PC-3 (cell line): ENCODE results near the gene EBF4. TPM values are rescaled to one million over a fixed set of nuclear protein-coding genes. Genes with fewer than 3 reads are reported as not detected.

Experiments used
- ATAC-seq: fragments of 200-7000 bp; cut with Tn5 transposase; 2 replicates; pipeline ENCODE4 v1.9.1; 2020; ENCODE audit warnings: mild to moderate bottlenecking, moderate library complexity
- BruUV-seq: library from RNA; stranded (reverse); fragments of 400-500 nt; replicated peaks from 2 replicates; lab custom pipeline; 2021; lab: Mats Ljungman, UMichigan
- CTCF ChIA-PET: fragments of 300-600 bp; sonication (Branson Sonifier 250); formaldehyde crosslinking; loops from one replicate; lab custom pipeline; 2022; ENCODE audit warnings: antibody characterized with exemption; lab: Charles Lee
- POLR2A ChIA-PET: fragments of 300-600 bp; sonication (Branson Sonifier 250); formaldehyde crosslinking; loops from one replicate; lab custom pipeline; 2022; ENCODE audit warnings: antibody characterized with exemption; ENCODE audit not compliant: unreplicated experiment; lab: Charles Lee
- DNase-seq: peaks from one replicate; pipeline ENCODE4 v3.0.0-alpha.2; 2015
- H2AFZ ChIP-seq: fragments of 300-600 bp; sonication (generic); 2 replicates; pipeline ENCODE4 v1.6.0; 2016; ENCODE audit warnings: antibody characterized with exemption, low read length
- H3F3A ChIP-seq: fragments of 300-600 bp; sonication (generic); one replicate; pipeline ENCODE4 v1.6.0; 2017; ENCODE audit warnings: antibody characterized with exemption, low read length, control low read depth, mild to moderate bottlenecking; ENCODE audit not compliant: unreplicated experiment
- H3K27ac ChIP-seq: fragments of 300-600 bp; sonication (generic); 2 replicates; pipeline ENCODE4 v1.5.1; 2016; ENCODE audit warnings: mild to moderate bottlenecking, low read length
- H3K27me3 ChIP-seq: fragments of 300-600 bp; sonication (generic); 2 replicates; pipeline ENCODE4 v1.6.1; 2016; ENCODE audit warnings: low read length, mixed read lengths
- H3K36me3 ChIP-seq: fragments of 300-600 bp; sonication (generic); 2 replicates; pipeline ENCODE4 v1.6.1; 2016; ENCODE audit warnings: low read depth, mixed run types, low read length, mixed read lengths
- H3K4me1 ChIP-seq: fragments of 300-600 bp; sonication (generic); 2 replicates; pipeline ENCODE4 v1.5.1; 2016; ENCODE audit warnings: low read length; ENCODE audit not compliant: insufficient read depth
- H3K4me2 ChIP-seq: fragments of 300-600 bp; sonication (generic); 2 replicates; pipeline ENCODE4 v1.6.0; 2016; ENCODE audit warnings: low read length
- H3K4me3 ChIP-seq: fragments of 300-600 bp; sonication (generic); 2 replicates; pipeline ENCODE4 v1.5.1; 2016; ENCODE audit warnings: mild to moderate bottlenecking, low read length, mixed read lengths
- H3K79me2 ChIP-seq: fragments of 300-600 bp; sonication (generic); 2 replicates; pipeline ENCODE4 v1.6.1; 2017; ENCODE audit warnings: low read length, mixed read lengths
- H3K9ac ChIP-seq: fragments of 300-600 bp; sonication (generic); 2 replicates; pipeline ENCODE4 v1.6.0; 2016; ENCODE audit warnings: mild to moderate bottlenecking, low read length
- H3K9me2 ChIP-seq: fragments of 300-600 bp; sonication (generic); replicated peaks from 2 replicates; pipeline ENCODE4 v1.6.1; 2016; ENCODE audit warnings: mixed run types, low read length, mixed read lengths
- H3K9me3 ChIP-seq: fragments of 300-600 bp; sonication (generic); 2 replicates; pipeline ENCODE4 v1.6.1; 2016; ENCODE audit warnings: low read length, mixed read lengths
- H4K20me1 ChIP-seq: fragments of 300-600 bp; sonication (generic); 2 replicates; pipeline ENCODE4 v1.6.1; 2016; ENCODE audit warnings: low read length, mixed read lengths
- EZH2 ChIP-seq: fragments of 300-600 bp; sonication (generic); IDR thresholded peaks from one replicate; pipeline ENCODE4 v1.6.1; 2017; ENCODE audit warnings: antibody characterized with exemption, mild to moderate bottlenecking, low read length; ENCODE audit not compliant: unreplicated experiment
- EZH2phosphoT487 ChIP-seq: fragments of 300-600 bp; sonication (generic); IDR thresholded peaks from 2 replicates; pipeline ENCODE4 v1.6.1; 2018; ENCODE audit warnings: mild to moderate bottlenecking, antibody characterized with exemption, low read length, borderline replicate concordance
- intact Hi-C: fragments of 100-400 bp; cut with micrococcal nuclease; formaldehyde crosslinking; loops from 2 replicates; pipeline ENCODE4 v1.9.0; 2023
- total RNA-seq: library from RNA; depleted of rRNA; stranded (reverse); fragments of >200 nt; gene quantifications from 2 replicates; pipeline ENCODE4 v1.2.3, GENCODE V29; 2014
- TF ChIP-seq, protein P1 (sequence below): fragments of 300-600 bp; sonication (generic); conservative IDR thresholded peaks from 2 replicates; pipeline ENCODE4 v1.5.1; 2017; ENCODE audit warnings: antibody characterized with exemption, low read depth, mild to moderate bottlenecking, low read length

Gene EBF4
- total RNA-seq, 1 experiment from 2014 or later: 1.8 TPM

DNA sequence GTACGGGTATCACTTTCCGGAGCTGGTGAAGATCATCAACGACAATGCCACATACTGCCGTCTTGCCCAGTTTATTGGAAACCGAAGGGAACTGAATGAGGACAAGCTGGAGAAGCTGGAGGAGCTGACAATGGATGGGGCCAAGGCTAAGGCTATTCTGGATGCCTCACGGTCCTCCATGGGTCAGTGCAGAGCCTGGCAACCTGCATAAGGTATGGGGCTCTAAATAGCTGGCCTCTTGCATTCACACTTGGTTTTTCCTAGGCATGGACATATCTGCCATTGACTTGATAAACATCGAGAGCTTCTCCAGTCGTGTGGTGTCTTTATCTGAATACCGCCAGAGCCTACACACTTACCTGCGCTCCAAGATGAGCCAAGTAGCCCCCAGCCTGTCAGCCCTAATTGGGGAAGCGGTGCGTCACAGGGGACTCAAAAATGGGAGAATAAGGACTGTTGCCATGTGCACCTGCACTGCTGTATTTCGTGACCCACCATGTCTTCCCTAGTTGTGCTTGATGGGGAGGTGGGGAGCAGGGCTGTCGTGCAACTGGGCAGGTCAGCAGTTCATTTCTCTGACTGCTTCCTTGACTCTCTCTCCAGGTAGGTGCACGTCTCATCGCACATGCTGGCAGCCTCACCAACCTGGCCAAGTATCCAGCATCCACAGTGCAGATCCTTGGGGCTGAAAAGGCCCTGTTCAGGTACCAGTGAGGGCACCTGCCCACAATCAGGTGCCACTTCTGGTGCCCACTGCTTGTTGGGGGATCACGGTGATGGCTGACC is 37.1 kb upstream of the EBF4 start:
- H3K9me2 ChIP-seq: no peaks in the 10 kb centered on the region
- ATAC-seq (no peak), DNase-seq (no peak)
- no peak overlapping the region for H3K27ac ChIP-seq
- peak overlapping the region; percentile 92 for H3K4me2 ChIP-seq
- H3K36me3 ChIP-seq: peaks cover 73% of the 10 kb centered on the region
- H3K4me1 ChIP-seq: peaks cover 25% of the 10 kb centered on the region
- no peaks in the 10 kb centered on the region for H3K9me3 ChIP-seq
- peaks cover 50% of the 10 kb centered on the region for H3F3A ChIP-seq
- CTCF ChIA-PET: no interaction called here
- H3K4me3 ChIP-seq: peak overlapping the region; percentile 97; the same call in 1 of the 2 replicates
- no peak overlapping the region for H2AFZ ChIP-seq
- TF ChIP-seq EZH2 (no peak), EZH2phosphoT487 (no peak)
- TF ChIP-seq, protein P1, sequence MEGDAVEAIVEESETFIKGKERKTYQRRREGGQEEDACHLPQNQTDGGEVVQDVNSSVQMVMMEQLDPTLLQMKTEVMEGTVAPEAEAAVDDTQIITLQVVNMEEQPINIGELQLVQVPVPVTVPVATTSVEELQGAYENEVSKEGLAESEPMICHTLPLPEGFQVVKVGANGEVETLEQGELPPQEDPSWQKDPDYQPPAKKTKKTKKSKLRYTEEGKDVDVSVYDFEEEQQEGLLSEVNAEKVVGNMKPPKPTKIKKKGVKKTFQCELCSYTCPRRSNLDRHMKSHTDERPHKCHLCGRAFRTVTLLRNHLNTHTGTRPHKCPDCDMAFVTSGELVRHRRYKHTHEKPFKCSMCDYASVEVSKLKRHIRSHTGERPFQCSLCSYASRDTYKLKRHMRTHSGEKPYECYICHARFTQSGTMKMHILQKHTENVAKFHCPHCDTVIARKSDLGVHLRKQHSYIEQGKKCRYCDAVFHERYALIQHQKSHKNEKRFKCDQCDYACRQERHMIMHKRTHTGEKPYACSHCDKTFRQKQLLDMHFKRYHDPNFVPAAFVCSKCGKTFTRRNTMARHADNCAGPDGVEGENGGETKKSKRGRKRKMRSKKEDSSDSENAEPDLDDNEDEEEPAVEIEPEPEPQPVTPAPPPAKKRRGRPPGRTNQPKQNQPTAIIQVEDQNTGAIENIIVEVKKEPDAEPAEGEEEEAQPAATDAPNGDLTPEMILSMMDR: no peak
- peaks cover 61% of the 10 kb centered on the region for H3K79me2 ChIP-seq
- no peak overlapping the region for H3K9ac ChIP-seq
- intact Hi-C loops: no loop called here
- H3K27me3 ChIP-seq: no peaks in the 10 kb centered on the region
- no TSS peak for BruUV-seq
- POLR2A ChIA-PET: no interaction called here
- H4K20me1 ChIP-seq: peaks cover 70% of the 10 kb centered on the region

DNA sequence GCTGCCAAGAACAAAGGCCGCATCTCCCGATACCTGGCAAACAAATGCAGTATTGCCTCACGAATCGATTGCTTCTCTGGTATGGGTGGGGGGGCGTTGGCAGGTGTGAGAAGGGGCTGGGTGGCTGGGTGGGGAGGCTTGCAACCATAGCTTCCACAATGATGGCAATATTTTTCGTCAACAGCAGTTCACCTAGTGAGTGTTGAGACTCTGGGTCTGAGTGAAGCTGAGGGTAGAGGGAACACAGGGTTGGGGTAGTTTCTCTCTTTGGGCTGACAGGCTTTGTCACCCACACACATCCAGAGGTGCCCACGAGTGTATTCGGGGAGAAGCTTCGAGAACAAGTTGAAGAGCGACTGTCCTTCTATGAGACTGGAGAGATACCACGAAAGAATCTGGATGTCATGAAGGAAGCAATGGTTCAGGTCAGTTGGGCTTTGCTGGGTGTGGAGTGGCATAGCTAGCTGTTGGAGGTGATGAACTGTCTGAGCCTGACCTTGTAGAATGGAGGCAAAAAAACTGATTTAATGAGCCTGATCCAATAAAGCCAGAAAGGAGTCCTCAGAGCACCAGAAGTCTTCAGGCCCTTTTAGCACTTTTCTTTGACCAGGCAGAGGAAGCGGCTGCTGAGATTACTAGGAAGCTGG is 36.0 kb upstream of the EBF4 start:
- no peak for TF ChIP-seq EZH2phosphoT487
- CTCF ChIA-PET: no interaction called here
- Histone ChIP-seq H3K79me2 (peaks cover 56% of the 10 kb centered on the region), H3K27me3 (no peaks in the 10 kb centered on the region), H3K4me1 (peaks cover 21% of the 10 kb centered on the region), H2AFZ (no peak overlapping the region), H3K9me3 (no peaks in the 10 kb centered on the region), H4K20me1 (peaks cover 70% of the 10 kb centered on the region), H3K4me2 (no peak overlapping the region), H3K4me3 (no peak overlapping the region), H3K27ac (no peak overlapping the region), H3K9me2 (no peaks in the 10 kb centered on the region), H3F3A (peaks cover 50% of the 10 kb centered on the region), H3K36me3 (peaks cover 80% of the 10 kb centered on the region), H3K9ac (no peak overlapping the region)
- intact Hi-C loops: no loop called here
- no TSS peak for BruUV-seq
- DNase-seq (no peak), ATAC-seq (no peak)
- POLR2A ChIA-PET: no interaction called here

DNA sequence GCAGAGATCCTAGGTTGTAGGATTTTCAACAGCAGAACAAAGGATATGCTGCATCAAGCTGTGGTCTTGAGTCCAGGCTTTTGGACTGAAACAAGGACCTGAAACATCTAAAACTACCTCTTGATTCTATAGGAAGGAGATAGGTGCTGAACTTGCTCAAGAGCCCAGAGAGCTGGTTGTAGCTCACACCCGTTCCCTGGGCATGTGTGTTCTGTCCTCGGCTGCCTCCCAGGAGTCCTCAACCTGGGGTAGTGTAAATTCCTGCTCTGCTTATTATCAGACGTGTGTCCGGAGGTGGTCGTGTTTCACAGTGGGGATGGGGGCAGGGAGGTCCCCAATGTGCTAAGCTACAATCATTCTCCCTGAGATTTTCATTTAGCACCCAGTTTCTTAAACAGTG is 35.3 kb upstream of the EBF4 start:
- DNase-seq (no peak), ATAC-seq (no peak)
- H3F3A ChIP-seq: peaks cover 50% of the 10 kb centered on the region
- H3K9me2 ChIP-seq: no peaks in the 10 kb centered on the region
- no peak overlapping the region for H3K27ac ChIP-seq
- ChIA-PET POLR2A (no interaction called here), CTCF (no interaction called here)
- TF ChIP-seq EZH2phosphoT487 (no peak), EZH2 (no peak)
- TF ChIP-seq, protein P1: no peak
- H3K4me1 ChIP-seq: peaks cover 21% of the 10 kb centered on the region
- no peak overlapping the region for H3K4me3 ChIP-seq
- intact Hi-C loops: no loop called here
- no peak overlapping the region for H2AFZ ChIP-seq
- no TSS peak for BruUV-seq
- peaks cover 70% of the 10 kb centered on the region for H4K20me1 ChIP-seq
- peaks cover 86% of the 10 kb centered on the region for H3K36me3 ChIP-seq
- H3K9me3 ChIP-seq: no peaks in the 10 kb centered on the region
- peaks cover 56% of the 10 kb centered on the region for H3K79me2 ChIP-seq
- no peak overlapping the region for H3K9ac ChIP-seq
- H3K4me2 ChIP-seq: no peak overlapping the region
- no peaks in the 10 kb centered on the region for H3K27me3 ChIP-seq
